ENCODE measurements around the gene SREBF2.

The SREBF2 gene

DNA sequence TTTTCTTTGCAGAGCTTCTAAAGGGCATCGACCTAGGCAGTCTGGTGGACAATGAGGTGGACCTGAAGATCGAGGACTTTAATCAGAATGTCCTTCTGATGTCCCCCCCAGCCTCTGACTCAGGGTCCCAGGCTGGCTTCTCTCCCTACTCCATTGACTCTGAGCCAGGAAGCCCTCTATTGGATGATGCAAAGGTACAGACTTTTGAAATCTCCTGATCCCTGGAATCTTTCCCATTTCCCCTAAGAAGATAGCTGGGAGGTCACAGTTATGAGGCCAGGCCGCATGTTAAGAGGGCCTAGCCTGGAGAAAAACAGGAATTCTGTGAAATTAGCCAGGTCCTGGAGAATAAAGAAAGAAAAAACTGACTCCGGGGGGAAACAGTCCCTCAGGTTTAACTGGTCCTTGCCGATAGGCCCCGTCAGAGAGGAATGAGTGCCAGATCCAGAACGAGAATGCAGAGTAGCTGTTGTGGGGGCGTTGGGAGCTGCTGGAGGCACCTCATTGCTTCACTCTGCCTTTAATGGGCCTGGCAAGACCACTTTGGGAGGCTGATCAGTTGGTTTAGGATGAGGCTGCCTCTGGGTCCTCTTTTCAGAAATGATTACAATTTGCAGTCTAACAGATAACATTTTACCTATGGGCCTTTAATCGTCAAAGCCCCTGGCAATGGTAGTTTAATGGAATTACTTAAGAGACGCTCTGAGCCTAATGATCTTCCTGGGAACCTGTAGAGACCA is 42.8 kb downstream of the SREBF2 start:
- no peak for DNase-seq (ENCODE audit: low read depth in 1 of 2, low spot score in 1 of 2)

DNA sequence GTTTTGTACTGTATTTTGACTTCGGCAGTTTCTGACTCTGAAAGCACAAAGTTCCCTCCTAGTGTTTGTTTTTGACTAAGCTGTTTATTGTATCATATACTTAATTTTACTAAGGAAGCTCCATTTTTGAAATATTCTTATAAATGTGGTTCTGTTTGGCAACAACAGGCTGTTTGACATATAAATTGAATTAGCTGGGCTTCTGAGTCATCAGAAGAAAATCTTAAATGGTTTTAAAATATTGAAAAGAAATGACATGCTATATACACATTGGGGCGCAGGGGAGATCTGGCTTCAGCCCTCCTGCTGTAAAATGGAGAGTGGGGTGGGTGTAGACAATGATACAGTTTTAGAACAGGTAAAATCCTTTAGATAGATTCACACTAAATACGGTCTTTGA is 43.4 kb downstream of the SREBF2 start:
- DNase-seq (ENCODE audit: low read depth in 1 of 2, low spot score in 1 of 2), result no peak

DNA sequence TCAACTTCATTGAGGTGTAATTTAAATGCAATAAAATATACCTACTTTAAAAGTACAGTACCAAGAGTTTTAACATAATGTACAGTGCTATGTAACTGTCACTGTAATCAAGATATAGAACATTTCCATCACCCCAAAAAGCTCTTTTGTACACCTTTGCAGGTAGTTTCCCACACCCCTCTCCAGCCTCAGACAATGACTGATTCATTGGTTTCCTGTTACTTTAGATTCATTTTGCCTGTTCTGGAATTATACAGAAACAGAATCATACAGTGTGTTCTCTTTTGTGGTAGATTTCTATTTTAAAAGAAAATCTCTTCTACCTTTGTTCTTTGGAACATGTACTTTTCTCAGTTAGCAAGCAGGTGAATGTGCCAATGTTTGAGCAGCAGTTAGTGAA is 43.8 kb downstream of the SREBF2 start:
- no peak for DNase-seq (ENCODE audit: low read depth in 1 of 2, low spot score in 1 of 2)

DNA sequence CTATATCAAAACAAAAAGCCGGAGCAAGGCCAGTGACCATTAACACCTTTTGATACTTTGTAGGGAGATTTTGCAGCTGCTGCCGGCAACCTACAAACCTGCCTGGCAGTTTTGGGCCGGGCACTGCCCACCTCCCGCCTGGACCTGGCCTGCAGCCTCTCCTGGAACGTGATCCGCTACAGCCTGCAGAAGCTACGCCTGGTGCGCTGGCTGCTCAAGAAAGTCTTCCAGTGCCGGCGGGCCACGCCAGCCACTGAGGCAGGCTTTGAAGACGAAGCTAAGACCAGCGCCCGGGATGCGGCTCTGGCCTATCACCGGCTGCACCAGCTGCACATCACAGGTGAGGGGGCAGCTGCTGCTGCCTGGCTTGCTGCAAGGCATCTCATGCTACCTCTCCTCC is 47.7 kb downstream of the SREBF2 start:
- no peak for DNase-seq (ENCODE audit: low read depth in 1 of 2, low spot score in 1 of 2)

DNA sequence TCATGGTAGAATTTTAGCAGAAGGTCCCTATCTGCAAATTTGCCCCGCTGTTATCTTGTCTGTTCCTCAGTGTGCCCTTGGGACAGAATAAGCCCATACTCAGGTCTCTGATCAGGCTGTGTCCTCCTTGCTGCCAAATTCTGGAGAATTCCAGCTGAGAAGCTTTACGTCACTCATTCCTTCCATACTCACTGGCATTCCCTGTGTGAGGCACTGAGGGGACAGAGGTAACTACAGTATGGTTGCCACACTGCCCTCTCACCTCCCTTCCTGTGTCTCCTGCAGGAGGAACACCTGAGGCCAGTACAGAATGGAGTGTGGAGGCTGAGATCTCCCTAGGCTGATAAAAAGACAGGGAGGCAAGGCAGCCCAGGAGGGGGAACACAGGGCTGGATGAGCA is 50.5 kb downstream of the SREBF2 start:
- no peak for DNase-seq (ENCODE audit: low read depth in 1 of 2, low spot score in 1 of 2)

DNA sequence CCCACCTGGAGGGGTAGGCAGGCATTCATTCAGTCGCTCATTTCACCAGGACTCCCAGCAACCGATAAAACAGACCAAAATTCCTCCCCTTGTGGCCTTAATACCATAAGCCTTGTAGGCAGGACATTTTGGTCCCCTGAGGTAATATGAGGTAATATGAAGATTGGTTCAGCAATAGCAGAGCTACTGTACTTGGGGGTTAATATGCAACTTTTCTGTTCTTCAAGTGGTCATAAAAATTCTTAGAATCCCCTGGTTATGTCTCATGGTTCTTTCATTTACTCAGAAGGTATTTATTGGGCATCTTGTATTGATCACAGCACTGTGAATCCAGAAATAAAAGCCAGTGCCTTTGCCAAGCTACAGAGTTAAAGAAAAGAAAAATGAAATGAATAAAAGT is 52.2 kb downstream of the SREBF2 start:
- no peak for DNase-seq (ENCODE audit: low read depth in 1 of 2, low spot score in 1 of 2)

DNA sequence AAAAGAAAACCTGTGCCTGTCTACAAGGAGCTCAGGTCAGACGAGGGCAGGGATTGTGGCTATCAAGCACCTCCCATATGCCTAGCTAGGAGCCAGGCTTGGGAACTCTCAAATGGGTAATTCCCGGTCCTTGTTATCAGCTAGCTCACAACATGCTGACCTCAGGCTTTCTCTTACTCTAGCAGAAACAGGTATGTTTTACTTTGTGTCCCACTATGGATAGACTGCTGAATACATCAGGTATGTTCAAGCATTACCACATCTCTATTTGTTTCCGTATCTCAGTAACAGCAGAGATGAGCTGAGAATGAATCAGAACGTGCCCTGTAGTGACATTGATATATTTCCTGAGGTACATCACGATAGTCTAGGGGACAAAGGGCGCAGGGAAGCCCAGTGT is 52.6 kb downstream of the SREBF2 start:
- no peak for DNase-seq (ENCODE audit: low read depth in 1 of 2, low spot score in 1 of 2)

DNA sequence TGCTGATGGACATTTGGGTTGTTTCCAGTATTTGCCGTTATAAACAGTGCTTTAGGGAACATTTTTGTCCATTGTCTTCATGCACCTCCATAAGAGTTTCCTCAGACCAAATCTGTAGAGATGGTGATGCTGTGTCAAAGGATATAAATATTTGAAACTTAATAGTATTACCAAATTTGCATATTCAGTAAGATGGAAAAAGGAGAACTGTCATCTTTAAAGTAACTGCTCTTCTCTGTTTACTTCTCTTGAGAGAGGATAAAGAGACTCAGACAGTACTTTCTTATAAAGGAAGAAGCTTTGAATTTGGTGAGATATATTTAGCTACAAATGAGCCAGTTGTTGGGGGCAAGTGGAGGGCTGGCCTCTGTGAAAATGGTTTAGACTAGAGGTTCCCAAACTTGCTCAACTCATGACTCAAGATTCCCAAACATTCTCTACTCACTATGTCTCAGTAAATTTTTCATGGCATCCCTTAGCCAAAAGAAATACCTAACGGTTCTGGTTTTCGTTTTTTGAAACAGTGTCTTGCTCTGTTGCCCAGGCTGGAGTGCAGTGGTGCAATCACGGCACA is 55.8 kb downstream of the SREBF2 start:
- no peak for DNase-seq (ENCODE audit: low read depth in 1 of 2, low spot score in 1 of 2)

DNA sequence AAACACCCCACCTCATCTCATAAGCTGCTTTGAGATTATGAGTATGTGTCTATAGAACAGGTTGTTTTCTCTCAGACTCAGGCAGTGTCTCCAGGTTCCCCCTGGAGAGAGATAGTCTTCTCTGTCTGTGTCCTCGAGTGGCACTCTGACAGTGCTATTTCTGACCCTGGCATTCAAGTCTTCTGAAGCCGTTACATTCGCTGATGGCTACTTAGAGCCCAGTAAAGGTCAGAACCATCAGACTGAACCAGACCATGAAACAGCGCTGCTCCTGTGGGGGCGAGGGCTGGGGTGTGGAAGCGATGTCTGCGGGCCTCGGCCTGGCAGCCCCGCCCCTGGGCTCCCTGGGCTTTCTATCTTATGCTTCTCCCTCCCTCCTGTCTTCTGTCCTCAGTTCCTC is 58.5 kb downstream of the SREBF2 start:
- no peak for DNase-seq (ENCODE audit: low read depth in 1 of 2, low spot score in 1 of 2)

DNA sequence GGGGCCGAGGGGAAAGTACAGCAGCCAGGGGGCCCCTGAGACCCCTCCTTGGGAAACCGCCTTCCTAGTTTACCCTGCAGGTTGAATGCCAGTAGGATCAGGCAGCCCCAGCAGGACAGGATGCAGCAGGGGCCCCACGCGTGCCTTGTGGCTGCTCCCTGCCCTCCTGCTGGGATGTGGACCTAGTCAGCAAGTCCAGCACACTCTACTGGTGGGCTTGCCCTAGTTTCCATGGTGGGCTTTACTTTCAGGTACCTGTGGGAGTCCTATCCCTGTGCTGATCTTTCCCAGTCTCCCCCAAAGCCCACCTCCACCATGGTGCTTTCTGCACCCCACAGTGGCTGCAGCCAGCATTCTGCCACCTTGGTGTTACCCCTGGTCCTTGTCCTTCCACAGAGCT is 59.8 kb downstream of the SREBF2 start:
- DNase-seq (ENCODE audit: low read depth in 1 of 2, low spot score in 1 of 2), result no peak

DNA sequence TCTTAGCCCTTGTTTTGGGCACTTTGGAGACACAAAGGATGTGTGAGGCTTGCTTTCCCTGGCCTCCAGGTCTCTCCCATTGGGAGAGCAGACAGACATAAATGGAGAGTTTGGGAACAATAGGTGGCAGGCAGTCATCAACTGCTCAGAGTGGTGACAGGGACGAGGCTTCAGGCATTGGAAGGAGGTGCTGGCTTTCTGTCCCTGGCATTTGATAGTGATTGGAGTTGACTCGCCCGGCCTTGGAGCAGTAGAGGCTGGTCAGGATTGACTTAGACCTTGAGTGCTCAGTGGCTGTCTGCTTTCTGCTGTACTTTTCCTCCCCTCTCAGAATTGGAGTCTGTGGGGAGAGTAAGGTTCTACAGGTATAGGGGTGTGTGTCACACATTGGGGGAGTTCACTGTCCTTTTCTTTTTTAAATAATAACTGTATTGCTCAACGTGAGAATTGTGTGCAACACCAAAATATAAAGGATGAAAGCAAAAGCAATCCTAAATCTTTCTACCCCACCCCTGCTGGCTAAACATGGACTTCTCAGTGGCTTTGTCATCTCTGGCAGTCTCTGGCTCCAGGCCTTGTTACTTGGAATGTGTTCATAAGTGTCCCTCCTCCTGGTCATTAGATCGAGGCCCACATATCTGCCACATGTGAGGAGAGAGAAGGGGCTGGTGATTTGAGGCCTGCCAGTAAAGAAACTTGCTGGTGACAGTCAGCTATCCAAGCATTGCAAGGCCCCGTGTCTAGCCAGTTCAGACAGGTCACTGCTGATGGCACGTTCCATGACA is 60.9 kb downstream of the SREBF2 start:
- DNase-seq (ENCODE audit: low read depth in 1 of 2, low spot score in 1 of 2), result no peak

DNA sequence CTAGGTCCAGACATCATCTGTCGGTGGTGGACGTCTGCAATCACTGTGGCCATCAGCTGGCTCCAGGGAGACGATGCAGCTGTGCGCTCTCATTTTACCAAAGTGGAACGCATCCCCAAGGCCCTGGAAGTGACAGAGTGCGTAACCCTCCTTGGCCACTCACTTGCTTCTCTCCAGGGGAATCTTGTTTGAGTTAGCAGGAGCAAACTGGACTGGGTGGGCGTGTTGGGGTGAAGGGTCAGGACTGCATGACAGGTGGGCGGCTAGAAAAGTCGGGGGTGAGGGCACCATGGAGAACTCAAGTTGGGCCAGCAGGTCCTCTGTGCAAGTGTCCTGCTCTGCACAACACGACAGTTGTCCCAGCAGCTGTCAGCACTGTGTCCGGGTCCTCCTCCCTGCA is 65.7 kb downstream of the SREBF2 start:
- DNase-seq (ENCODE audit: low read depth in 1 of 2, low spot score in 1 of 2), result no peak

DNA sequence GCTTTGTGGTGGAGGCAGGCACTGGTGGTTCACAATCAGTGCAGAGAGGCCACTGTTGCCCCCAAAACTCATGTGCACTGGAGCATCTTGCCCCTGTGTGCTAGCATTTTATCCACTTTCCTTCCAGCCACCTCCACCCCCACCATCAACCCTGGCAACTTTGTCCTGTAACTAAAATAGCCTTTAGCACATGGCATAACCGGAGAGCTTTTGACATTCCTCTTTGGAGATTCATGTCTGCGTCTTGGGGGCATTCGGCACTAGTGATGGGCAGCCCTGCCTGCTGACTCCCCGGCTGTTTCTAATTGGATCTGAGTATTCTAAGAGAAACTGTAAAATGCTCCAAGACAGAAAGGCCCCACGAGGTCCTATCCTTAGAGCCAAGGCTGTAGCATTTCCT is 66.2 kb downstream of the SREBF2 start:
- no peak for DNase-seq (ENCODE audit: low read depth in 1 of 2, low spot score in 1 of 2)

DNA sequence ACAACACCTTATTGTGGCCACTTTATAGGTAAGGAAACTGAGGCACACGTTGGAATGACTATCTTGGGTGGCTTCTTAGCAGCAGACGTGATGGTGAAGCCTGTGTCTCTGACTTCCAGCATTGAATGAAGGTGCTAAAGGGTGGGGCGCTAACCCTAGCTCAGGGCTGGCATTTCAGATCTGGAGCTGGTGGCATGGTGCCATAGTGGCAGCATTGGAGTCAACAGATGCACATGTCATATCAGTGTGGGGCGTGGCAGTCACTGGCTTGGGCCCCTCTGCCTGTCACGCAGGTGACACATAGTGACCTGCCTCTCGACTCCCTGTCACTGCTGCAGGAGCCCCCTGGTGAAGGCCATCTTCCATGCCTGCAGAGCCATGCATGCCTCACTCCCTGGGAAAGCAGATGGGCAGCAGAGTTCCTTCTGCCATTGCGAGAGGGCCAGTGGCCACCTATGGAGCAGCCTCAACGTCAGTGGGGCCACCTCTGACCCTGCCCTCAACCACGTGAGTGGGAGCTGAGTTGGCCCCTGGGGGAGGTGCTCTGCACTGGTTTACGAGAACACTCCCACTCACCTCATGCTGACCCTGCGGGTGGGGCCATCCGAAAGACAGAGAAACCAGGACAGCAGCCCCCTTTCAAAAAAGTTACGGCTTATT is 67.2 kb downstream of the SREBF2 start:
- DNase-seq (ENCODE audit: low read depth in 1 of 2, low spot score in 1 of 2), result no peak

DNA sequence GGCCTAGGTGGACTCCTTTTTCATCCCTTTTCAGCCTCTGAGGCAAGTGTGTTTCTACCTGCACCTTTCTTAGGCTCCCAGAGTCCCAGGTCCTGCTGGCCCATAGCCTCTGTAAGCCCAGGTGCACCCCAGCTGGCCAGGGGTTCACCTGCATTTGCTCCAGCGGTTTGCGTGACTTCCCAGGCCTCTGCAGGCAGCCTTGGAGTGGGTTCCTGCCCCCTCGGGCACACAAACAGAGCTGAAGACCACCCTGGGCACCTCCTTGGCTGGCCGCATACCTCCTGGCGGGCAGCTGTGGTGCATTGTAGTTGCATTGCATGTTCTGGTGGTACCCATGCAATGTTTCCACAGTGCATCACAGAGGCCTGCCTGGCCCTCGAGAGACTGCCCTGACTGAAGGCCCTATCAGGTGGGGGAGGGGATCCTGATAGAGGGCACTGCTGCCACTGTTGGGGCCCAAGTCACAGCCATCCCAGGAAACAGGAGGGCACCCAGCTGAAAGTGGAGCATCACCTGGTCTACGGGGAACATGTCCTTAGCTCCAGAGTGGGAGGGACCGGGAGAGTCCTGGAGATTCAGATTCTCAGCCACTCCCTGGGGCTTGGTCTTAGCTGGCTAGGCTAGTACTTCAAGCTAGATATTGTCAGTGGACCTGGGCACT is 67.9 kb downstream of the SREBF2 start:
- DNase-seq (ENCODE audit: low read depth in 1 of 2, low spot score in 1 of 2), result no peak

DNA sequence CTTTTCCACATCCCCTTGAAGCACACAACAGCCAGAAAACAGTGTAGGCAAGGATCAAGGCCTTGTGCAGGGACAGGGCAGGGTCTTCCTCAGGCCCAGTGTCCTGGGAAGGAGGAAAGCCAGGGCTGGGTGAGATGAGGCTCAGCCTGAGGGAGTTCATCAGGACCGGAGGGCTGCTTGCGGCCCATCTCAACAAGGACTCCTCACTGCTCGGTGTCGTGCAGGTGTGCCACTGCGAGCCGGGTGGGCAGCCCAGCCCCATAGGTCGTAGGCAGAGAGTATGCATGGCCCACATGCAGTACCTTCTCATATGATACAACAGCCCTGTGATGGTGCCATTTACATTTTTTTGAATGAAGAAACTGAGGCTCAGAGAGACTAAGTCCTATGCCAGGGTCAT is 69.1 kb downstream of the SREBF2 start:
- no peak for DNase-seq (ENCODE audit: low read depth in 1 of 2, low spot score in 1 of 2)

DNA sequence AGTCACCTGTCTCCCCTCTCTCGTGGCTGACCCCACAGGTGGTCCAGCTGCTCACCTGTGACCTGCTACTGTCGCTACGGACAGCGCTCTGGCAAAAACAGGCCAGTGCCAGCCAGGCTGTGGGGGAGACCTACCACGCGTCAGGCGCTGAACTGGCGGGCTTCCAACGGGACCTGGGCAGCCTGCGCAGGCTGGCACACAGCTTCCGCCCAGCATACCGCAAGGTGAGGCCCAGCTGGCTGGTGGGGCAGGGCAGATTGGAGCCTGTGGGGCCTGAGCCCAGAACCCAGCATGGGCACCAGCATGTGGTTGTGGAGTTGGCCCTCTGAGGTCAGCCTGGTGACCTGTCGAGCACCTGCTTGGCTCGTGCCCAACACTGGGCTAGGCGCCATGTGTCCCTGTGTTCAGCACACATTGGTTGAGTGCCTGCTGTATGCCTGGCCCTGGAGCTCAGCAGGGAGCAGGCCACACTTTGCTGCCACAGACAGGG is 70.1 kb downstream of the SREBF2 start:
- no peak for DNase-seq (ENCODE audit: low read depth in 1 of 2, low spot score in 1 of 2)

DNA sequence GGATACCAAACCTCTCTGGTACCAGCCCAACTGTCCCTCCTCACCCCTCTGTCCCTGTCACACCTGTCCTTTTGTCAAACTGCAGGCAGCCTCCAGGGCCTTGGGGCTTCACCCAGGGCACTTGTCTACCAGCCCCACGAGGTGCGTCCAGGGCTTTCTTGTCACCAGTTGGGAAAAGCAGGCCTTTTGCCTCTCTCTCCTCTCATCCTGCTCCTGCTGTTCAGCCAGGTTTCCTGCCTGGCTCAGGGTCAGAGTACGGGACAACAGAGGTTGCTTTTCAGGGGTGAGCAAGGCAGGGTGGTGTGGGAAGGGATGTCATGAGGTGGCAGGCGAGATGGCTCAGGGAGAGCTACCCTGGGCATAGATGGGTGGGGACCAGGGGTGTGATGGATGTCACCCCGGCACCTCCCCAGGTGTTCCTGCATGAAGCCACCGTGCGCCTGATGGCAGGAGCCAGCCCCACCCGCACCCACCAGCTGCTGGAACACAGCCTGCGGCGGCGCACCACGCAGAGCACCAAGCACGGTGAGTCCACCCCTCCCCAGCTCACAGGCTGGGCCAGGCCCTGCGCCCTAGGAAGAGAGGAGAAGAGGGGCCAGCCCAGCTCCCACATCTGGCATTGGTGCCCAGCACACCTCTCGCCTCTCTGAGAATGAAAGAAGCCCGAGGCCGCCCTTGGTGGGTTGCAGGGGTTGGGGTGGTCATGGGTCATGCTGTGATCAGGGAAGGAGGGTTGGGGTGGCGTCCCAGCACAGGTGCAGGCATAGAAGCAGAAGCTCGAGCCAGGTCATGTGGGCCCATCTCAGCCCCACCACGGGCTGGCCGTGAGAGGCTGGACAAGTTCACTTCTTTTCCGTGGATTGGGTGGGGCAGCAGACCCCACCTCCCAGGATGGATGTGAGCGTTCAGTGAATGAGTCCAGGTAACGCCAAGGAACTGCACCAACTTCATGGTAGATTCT is 71.8 kb downstream of the SREBF2 start:
- DNase-seq (ENCODE audit: low read depth in 1 of 2, low spot score in 1 of 2), result no peak

DNA sequence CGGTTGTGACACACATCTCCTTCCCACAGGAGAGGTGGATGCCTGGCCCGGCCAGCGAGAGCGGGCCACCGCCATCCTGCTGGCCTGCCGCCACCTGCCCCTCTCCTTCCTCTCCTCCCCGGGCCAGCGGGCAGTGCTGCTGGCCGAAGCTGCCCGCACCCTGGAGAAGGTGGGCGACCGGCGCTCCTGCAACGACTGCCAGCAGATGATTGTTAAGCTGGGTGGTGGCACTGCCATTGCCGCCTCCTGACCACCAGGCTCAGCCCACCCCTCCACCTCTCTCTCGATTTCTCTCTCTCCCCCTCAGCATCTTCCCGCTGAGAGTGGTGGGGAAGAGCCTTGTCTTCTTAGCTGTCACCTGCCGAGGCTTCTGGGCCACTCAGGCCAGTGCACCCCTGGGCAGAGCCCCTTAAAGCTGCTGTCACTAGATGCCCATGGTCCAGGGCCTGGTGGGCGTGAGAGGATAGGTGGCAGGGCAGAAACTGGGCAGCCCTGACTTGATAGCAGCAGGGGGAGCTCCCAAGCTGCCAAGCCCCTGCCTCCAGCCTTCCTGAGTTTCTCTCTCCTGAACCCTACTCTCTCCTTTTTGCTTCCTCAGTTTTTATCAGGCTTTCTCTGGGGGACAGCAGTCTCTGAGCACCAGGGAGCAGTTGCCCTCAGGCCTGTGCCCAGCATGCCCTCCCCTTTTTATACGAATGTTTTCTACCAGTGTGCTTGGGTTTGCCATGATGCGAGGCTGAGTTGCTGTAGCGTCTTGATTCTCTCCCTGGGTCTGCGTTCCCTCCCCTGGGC is 72.7 kb downstream of the SREBF2 start:
- DNase-seq (ENCODE audit: low read depth in 1 of 2, low spot score in 1 of 2), result no peak

Data from activated T-helper 1 cell treated with anti-CD3 and anti-CD28 coated beads, Interleukin-2, amount 50 U/mL, for 16 hours (primary cell).